Ascending aorta (tissue), 2 donors: ENCODE measurements around the gene GRIA1. TPM values are rescaled to one million over a fixed set of nuclear protein-coding genes. Genes with fewer than 3 reads are reported as not detected.

Experiments
- DNase-seq, 2 donors: peaks; one replicate each; pipeline ENCODE4 v3.0.0-alpha.2; 2019; ENCODE audit warnings: low spot score in 2 of 2
- H3K27ac ChIP-seq, 2 donors: fragments of 200-600 bp; sonication (generic); one replicate each; pipeline ENCODE4 v1.5.1; 2016 to 2017; ENCODE audit warnings: mild to moderate bottlenecking in 1 of 2
- H3K27me3 ChIP-seq: fragments of 200-600 bp; sonication (generic); one replicate; pipeline ENCODE4 v1.5.1; 2017
- H3K36me3 ChIP-seq, 2 donors: fragments of 200-600 bp; sonication (generic); one replicate each; pipeline ENCODE4 v1.5.1; 2016
- H3K4me1 ChIP-seq, 2 donors: fragments of 200-600 bp; sonication (generic); one replicate each; pipeline ENCODE4 v1.5.1; 2016 to 2017; ENCODE audit warnings: mild to moderate bottlenecking in 1 of 2
- H3K4me3 ChIP-seq, 2 donors: fragments of 200-600 bp; sonication (generic); one replicate each; pipeline ENCODE4 v1.5.1; 2016 to 2017; ENCODE audit warnings: mild to moderate bottlenecking in 1 of 2
- H3K9me3 ChIP-seq, 2 donors: fragments of 200-600 bp; sonication (generic); one replicate each; pipeline ENCODE4 v1.5.1; 2016
- CTCF ChIP-seq, 3 experiments: fragments of 200-600 bp in 2 of 3; fragments of 450-650 bp in 1 of 3; sonication (generic) in 2 of 3; IDR thresholded peaks; one replicate each; pipeline ENCODE4 v1.5.1; 2016 to 2019; ENCODE audit warnings: antibody characterized with exemption in 3 of 3, mild to moderate bottlenecking in 1 of 3, moderate library complexity in 1 of 3
- intact Hi-C: fragments of 100-400 bp; cut with DNase I; formaldehyde crosslinking; loops from one replicate; pipeline ENCODE4 v1.15.1; 2023
- total RNA-seq: library from RNA; depleted of rRNA; stranded (reverse); fragments of >200 nt; gene quantifications from one replicate; pipeline ENCODE4 v1.1.0, GENCODE V29; 2016

Gene GRIA1
- total RNA-seq, 1 donor from 2014 or later = 7.0 TPM

GRCh38 chr5:153745778-153746395 is 255.4 kb downstream of the GRIA1 start:
- no peaks in the 10 kb centered on the region for H3K36me3 ChIP-seq
- TF ChIP-seq CTCF (IDR thresholded peaks at IDR 0.05) = no peak
- H3K4me1 ChIP-seq = no peaks in the 10 kb centered on the region
- no peak overlapping the region for H3K27ac ChIP-seq
- no peaks in the 10 kb centered on the region for H3K9me3 ChIP-seq
- no peak overlapping the region for H3K4me3 ChIP-seq
- intact Hi-C loops = no loop called here
- DNase-seq = no peak
- H3K27me3 ChIP-seq = no peaks in the 10 kb centered on the region

GRCh38 chr5:153746440-153746839 is 256.0 kb downstream of the GRIA1 start:
- H3K27ac ChIP-seq = no peak overlapping the region
- no peak for TF ChIP-seq CTCF (IDR thresholded peaks at IDR 0.05)

GRCh38 chr5:153748823-153749222 is 258.4 kb downstream of the GRIA1 start:
- Histone ChIP-seq H3K27ac (no peak overlapping the region), H3K4me3 (no peak overlapping the region), H3K27me3 (no peaks in the 10 kb centered on the region), H3K4me1 (no peaks in the 10 kb centered on the region), H3K9me3 (no peaks in the 10 kb centered on the region), H3K36me3 (no peaks in the 10 kb centered on the region)
- no peak for DNase-seq
- intact Hi-C loops = no loop called here
- no peak for TF ChIP-seq CTCF (IDR thresholded peaks at IDR 0.05)

More at GRCh38 chr5:153746440-153746839, 256.0 kb downstream of the GRIA1 start:
- intact Hi-C loops = no loop called here
- Histone ChIP-seq H3K9me3 (no peaks in the 10 kb centered on the region), H3K36me3 (no peaks in the 10 kb centered on the region), H3K27me3 (no peaks in the 10 kb centered on the region), H3K4me1 (no peaks in the 10 kb centered on the region), H3K4me3 (no peak overlapping the region)
- no peak for DNase-seq

DNA sequence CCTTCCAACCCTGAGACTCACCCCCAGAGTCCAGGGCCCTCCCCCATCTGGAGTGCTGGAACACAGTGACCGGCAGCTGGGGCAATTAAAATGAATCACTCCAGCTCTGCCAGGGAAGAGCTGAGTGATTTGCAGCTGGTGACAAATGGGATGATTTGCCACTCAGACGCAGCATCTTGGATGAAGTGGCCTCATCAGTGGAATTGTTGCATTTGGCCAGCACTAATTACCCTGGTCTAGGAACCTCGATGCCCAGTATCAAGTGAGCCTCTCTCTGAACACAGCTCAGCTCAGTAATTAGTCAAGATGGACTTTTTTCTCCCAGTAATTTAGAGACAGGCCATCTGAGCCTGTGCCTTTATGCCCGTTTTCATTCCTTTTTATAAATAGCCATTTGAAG is 259.5 kb downstream of the GRIA1 start:
- intact Hi-C loops = no loop called here

GRCh38 chr5:153751251-153751650 is 260.8 kb downstream of the GRIA1 start:
- no peak for TF ChIP-seq CTCF (IDR thresholded peaks at IDR 0.05)
- intact Hi-C loops = no loop called here
- Histone ChIP-seq H3K36me3 (no peaks in the 10 kb centered on the region), H3K27me3 (no peaks in the 10 kb centered on the region), H3K4me3 (no peak overlapping the region), H3K27ac (no peak overlapping the region), H3K9me3 (no peaks in the 10 kb centered on the region), H3K4me1 (no peaks in the 10 kb centered on the region)
- DNase-seq = no peak

More for the DNA sequence above, 259.5 kb downstream of the GRIA1 start:
- H3K9me3 ChIP-seq = no peaks in the 10 kb centered on the region
- no peak overlapping the region for H3K27ac ChIP-seq
- no peaks in the 10 kb centered on the region for H3K4me1 ChIP-seq
- no peaks in the 10 kb centered on the region for H3K36me3 ChIP-seq
- no peak for DNase-seq
- H3K27me3 ChIP-seq = no peaks in the 10 kb centered on the region
- no peak for TF ChIP-seq CTCF (IDR thresholded peaks at IDR 0.05)
- H3K4me3 ChIP-seq = no peak overlapping the region

GRCh38 chr5:153752890-153753289 is 262.4 kb downstream of the GRIA1 start:
- intact Hi-C loops = no loop called here
- no peak for TF ChIP-seq CTCF (IDR thresholded peaks at IDR 0.05)
- no peak for DNase-seq

More at GRCh38 chr5:153752890-153753289, 262.4 kb downstream of the GRIA1 start:
- Histone ChIP-seq H3K4me3 (no peak overlapping the region), H3K27ac (no peak overlapping the region), H3K27me3 (no peaks in the 10 kb centered on the region), H3K9me3 (no peaks in the 10 kb centered on the region), H3K4me1 (no peaks in the 10 kb centered on the region), H3K36me3 (no peaks in the 10 kb centered on the region)
